Mononuclear cell (primary cell): ENCODE data around the gene TMEM247. TPM values are rescaled to one million over a fixed set of nuclear protein-coding genes. Genes with fewer than 3 reads are reported as not detected.

Experiments used
- H3K27me3 ChIP-seq: 2 replicates; pipeline ENCODE4 v1.6.0; 2011; ENCODE audit warnings: low read length, control low read depth; ENCODE audit not compliant: insufficient read depth
- H3K4me1 ChIP-seq: 2 replicates; pipeline ENCODE4 v1.5.1; 2011; ENCODE audit warnings: mild to moderate bottlenecking, low read length, control low read depth; ENCODE audit not compliant: insufficient read depth
- H3K4me3 ChIP-seq: 2 replicates; pipeline ENCODE4 v1.5.1; 2011; ENCODE audit warnings: mild to moderate bottlenecking, low read length, moderate library complexity
- H3K9me3 ChIP-seq: 2 replicates; pipeline ENCODE4 v1.5.1; 2011; ENCODE audit warnings: low read depth, mild to moderate bottlenecking, control low read depth, low read length
- total RNA-seq: library from RNA; depleted of rRNA; stranded (reverse); fragments of >200 nt; gene quantifications from one replicate; pipeline ENCODE4 v1.2.3, GENCODE V29; 2012

The TMEM247 gene
- not detected for total RNA-seq

- no peaks in the 10 kb centered on the region for H3K27me3 ChIP-seq
- H3K9me3 ChIP-seq = no peaks in the 10 kb centered on the region
- no peak within 1 kb of the TSS for H3K4me3 ChIP-seq
- H3K4me1 ChIP-seq = peaks cover 5% of the 10 kb centered on the region
Observed at GRCh38 chr2:46479265-46479664, at the start of gene TMEM247. TSS of gene TMEM247 (plus strand) at chr2:46479565.

GRCh38 chr2:46430413-46430812 lies 49.0 kb upstream of the TMEM247 start:
- H3K27me3 ChIP-seq = no peaks in the 10 kb centered on the region
- H3K4me1 ChIP-seq = no peaks in the 10 kb centered on the region
- no peak overlapping the region for H3K4me3 ChIP-seq
- no peaks in the 10 kb centered on the region for H3K9me3 ChIP-seq

- H3K27me3 ChIP-seq = no peaks in the 10 kb centered on the region
- no peak overlapping the region for H3K4me3 ChIP-seq
- H3K4me1 ChIP-seq = no peaks in the 10 kb centered on the region
- no peaks in the 10 kb centered on the region for H3K9me3 ChIP-seq
Observed at GRCh38 chr2:46430992-46431391, 48.4 kb upstream of the TMEM247 start.

DNA sequence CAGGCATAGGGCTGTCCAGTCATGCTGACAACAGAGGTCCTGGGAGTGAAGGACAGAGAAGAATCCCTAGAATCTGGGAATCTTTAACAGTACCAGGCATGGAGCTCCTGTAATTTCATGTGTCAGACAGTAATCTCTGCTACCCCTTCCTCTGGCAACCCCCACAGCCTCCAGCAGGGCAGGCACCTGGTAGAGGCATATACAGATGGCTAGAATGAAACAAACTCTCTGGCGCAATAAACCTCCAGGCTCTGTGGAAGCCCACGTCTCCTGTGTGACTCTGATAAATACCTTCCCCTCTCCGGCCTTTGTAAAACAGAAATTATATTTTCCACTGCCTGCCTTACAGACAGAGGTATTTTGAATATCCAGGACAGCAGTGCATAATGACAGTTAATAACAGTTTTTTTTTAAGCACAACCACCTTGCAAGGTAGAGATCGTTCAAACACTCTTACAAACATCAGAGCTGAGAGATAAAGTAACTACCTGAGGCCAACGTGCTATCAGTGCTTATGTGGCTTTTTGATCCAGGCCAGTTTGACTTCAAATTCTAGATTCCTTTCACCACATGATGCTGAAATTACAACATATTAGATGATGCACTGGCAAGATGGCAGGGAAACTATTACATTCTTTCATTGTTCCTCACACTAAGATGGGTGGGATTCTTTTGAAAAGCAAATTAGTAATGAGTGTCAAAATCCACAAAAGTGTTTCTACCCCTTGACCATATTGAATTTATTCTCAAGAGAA lies 47.7 kb upstream of the TMEM247 start:
- no peaks in the 10 kb centered on the region for H3K9me3 ChIP-seq
- no peak overlapping the region for H3K4me3 ChIP-seq
- H3K4me1 ChIP-seq = no peaks in the 10 kb centered on the region
- no peaks in the 10 kb centered on the region for H3K27me3 ChIP-seq

GRCh38 chr2:46434851-46435273 lies 44.5 kb upstream of the TMEM247 start:
- H3K27me3 ChIP-seq = no peaks in the 10 kb centered on the region
- H3K4me1 ChIP-seq = peaks cover 4% of the 10 kb centered on the region
- no peak overlapping the region for H3K4me3 ChIP-seq
- no peaks in the 10 kb centered on the region for H3K9me3 ChIP-seq

GRCh38 chr2:46435353-46435752 lies 44.0 kb upstream of the TMEM247 start:
- Histone ChIP-seq H3K27me3 (no peaks in the 10 kb centered on the region), H3K4me3 (no peak overlapping the region), H3K9me3 (no peaks in the 10 kb centered on the region), H3K4me1 (peaks cover 9% of the 10 kb centered on the region)

- H3K4me1 ChIP-seq = peaks cover 13% of the 10 kb centered on the region
- H3K9me3 ChIP-seq = no peaks in the 10 kb centered on the region
- no peaks in the 10 kb centered on the region for H3K27me3 ChIP-seq
- H3K4me3 ChIP-seq = no peak overlapping the region
Observed at GRCh38 chr2:46435796-46436360, 43.5 kb upstream of the TMEM247 start.

DNA sequence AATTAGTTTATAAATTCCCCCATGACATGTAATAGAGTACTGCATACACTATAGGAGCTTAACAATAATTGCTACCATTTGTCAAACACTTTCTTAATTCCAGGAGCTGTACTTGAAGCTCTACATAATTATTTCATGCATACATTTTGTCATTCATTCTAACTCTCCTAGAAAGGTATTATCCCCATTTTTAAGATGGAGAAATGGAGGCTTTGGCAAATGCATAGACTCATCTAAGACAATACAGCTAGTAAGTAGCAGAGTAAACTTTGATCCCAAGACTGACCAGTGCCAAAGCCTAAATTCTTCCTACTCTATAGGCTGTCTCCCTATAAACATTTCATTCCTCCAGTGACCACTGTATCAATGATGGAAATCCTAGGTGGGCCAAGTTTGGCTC lies 42.6 kb upstream of the TMEM247 start:
- Histone ChIP-seq H3K4me1 (peaks cover 13% of the 10 kb centered on the region), H3K27me3 (no peaks in the 10 kb centered on the region), H3K4me3 (no peak overlapping the region), H3K9me3 (no peaks in the 10 kb centered on the region)

DNA sequence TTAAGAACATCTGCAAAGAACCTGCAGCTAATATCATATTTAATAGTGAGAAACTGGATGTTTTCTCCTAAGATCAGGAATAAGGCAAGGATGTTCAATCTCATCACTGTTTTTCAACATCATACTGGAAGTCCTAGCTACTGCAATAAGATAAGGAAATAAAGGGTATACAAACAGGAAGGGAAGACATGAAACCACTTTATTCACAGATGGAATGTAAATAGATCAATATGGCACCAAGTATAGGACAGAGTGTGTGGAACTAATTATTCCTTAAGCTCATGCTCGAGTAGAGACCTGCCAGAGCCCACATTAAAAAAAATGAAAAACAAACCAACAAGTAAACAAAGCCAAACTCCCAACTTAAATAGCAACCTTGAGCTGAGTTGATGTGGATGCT lies 41.3 kb upstream of the TMEM247 start:
- peaks cover 13% of the 10 kb centered on the region for H3K4me1 ChIP-seq
- H3K4me3 ChIP-seq = no peak overlapping the region
- no peaks in the 10 kb centered on the region for H3K27me3 ChIP-seq
- H3K9me3 ChIP-seq = no peaks in the 10 kb centered on the region

DNA sequence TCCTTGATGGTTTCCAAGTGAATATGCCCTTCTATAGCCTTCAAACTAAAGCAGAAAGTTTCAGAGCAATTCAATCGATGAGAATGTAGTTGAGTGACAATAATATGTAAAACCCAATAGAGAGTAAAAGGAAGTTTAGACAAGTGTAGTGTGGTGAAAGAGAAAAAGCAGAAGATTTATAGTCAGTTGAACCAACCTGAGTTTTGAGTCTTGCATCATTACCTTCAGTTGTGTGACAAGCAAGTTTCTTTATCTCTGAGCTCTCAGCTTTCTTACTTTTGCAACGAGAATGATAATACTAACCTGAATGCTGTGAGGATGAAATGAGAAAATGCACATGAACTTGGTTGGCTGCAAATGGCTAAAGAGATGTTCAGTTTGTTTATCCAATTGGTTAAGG lies 40.6 kb upstream of the TMEM247 start:
- H3K27me3 ChIP-seq = no peaks in the 10 kb centered on the region
- H3K4me1 ChIP-seq = peaks cover 13% of the 10 kb centered on the region
- no peaks in the 10 kb centered on the region for H3K9me3 ChIP-seq

GRCh38 chr2:46439582-46439981 lies 39.8 kb upstream of the TMEM247 start:
- Histone ChIP-seq H3K27me3 (no peaks in the 10 kb centered on the region), H3K4me3 (no peak overlapping the region), H3K9me3 (no peaks in the 10 kb centered on the region), H3K4me1 (peaks cover 13% of the 10 kb centered on the region)

More for the DNA sequence above, 40.6 kb upstream of the TMEM247 start:
- H3K4me3 ChIP-seq = no peak overlapping the region

- H3K9me3 ChIP-seq = peaks cover 7% of the 10 kb centered on the region
Observed at GRCh38 chr2:46441838-46442712, 37.3 kb upstream of the TMEM247 start.

GRCh38 chr2:46444732-46445131 lies 34.6 kb upstream of the TMEM247 start:
- H3K4me1 ChIP-seq = peaks cover 9% of the 10 kb centered on the region
- peaks cover 7% of the 10 kb centered on the region for H3K9me3 ChIP-seq
- H3K27me3 ChIP-seq = no peaks in the 10 kb centered on the region
- H3K4me3 ChIP-seq = no peak overlapping the region

More at GRCh38 chr2:46441838-46442712, 37.3 kb upstream of the TMEM247 start:
- no peak overlapping the region for H3K4me3 ChIP-seq
- H3K4me1 ChIP-seq = peaks cover 13% of the 10 kb centered on the region
- H3K27me3 ChIP-seq = no peaks in the 10 kb centered on the region

- peaks cover 2% of the 10 kb centered on the region for H3K4me1 ChIP-seq
- peaks cover 7% of the 10 kb centered on the region for H3K9me3 ChIP-seq
- no peak overlapping the region for H3K4me3 ChIP-seq
- no peaks in the 10 kb centered on the region for H3K27me3 ChIP-seq
Observed at GRCh38 chr2:46445556-46445955, 33.8 kb upstream of the TMEM247 start.

DNA sequence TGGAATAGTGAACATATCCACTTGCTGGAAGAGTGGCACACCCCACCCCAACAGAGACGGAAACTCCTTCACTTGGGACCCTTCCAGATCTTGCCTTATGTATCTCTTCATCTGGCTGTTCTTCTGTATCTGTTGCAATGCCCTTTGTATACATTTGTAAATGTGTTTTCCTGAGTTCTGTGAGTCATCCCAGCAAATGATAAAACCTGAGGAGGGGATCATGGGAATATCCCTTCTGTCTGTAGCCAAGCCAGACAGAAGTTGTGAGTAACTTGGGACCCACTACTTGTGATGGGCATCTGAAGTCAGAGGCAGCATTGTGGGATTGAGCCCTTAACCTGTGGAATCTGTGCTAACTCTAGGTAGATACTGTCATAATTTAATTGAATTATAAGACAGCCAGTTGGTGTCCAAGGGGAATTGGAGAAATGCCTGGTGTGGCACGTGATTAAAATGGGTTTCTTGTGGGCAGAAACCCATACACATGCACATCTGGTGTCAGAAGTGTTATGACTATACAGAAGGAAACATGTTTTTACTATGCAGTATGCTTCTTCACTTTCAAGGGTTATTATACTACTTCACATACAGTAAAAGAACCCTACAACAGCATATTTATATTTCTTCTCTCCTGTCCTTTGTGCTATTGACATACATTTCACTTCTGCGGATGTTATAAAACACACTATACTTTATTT lies 32.3 kb upstream of the TMEM247 start:
- no peaks in the 10 kb centered on the region for H3K4me1 ChIP-seq
- peaks cover 7% of the 10 kb centered on the region for H3K9me3 ChIP-seq
- H3K4me3 ChIP-seq = no peak overlapping the region
- H3K27me3 ChIP-seq = no peaks in the 10 kb centered on the region
